ENCODE results near the gene ACAT2. TPM values are rescaled to one million over a fixed set of nuclear protein-coding genes. Genes with fewer than 3 reads are reported as not detected.
"Not testable (repeated sequence)": the region's sequence is repeated elsewhere in the genome, so short reads cannot be mapped to it uniquely, and the experiment has no call there.

ACAT2 gene
- polyA plus RNA-seq, 3 donors = 54.7 to 64.8 (median 59.7) TPM

DNA sequence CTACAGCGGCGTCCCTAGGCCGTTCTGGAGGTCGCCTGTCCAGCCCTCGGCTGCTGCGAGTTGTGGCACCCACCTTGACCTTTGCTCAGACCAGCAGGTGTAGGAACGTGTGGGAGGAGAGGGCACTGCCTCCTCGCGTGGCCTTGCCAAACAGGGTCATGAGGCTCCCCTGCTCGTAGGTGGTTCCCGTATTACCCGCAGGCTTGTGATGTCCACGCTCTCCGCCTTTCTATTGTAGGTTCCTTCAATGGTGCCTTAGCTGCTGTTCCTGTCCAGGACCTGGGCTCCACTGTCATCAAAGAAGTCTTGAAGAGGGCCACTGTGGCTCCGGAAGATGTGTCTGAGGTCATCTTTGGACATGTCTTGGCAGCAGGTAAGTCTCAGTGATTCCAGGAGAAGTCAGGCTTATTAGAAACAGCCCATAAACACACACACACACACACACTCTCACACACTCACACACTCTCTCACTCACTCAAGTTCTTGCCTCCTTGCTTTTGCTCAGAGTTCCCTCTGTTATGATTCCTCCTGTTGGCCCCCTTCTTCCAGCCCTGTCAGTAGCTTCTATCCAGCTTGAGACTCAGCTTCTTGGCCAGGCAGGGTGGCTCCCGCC, 942 bp downstream of the ACAT2 start:
- DNase-seq (ENCODE audit: low read depth in 3 of 3, low spot score in 2 of 3) = no peak

DNA sequence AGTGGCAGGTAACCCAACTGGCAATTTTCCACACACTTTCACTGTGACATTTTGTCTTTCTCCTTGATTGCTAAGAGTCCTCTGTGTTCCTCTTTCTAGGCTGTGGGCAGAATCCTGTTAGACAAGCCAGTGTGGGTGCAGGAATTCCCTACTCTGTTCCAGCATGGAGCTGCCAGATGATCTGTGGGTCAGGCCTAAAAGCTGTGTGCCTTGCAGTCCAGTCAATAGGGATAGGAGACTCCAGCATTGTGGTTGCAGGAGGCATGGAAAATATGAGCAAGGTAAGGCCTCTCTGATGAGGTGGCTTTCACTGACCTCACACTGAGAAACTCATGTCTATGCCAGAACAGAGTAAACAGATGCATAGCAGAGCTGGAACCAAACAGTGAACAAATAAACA, 5.1 kb downstream of the ACAT2 start:
- no peak for DNase-seq (ENCODE audit: low read depth in 3 of 3, low spot score in 2 of 3)

GRCh38 chr6:159769470-159769869, 7.6 kb downstream of the ACAT2 start:
- no peak for DNase-seq (ENCODE audit: low read depth in 3 of 3, low spot score in 2 of 3)

DNA sequence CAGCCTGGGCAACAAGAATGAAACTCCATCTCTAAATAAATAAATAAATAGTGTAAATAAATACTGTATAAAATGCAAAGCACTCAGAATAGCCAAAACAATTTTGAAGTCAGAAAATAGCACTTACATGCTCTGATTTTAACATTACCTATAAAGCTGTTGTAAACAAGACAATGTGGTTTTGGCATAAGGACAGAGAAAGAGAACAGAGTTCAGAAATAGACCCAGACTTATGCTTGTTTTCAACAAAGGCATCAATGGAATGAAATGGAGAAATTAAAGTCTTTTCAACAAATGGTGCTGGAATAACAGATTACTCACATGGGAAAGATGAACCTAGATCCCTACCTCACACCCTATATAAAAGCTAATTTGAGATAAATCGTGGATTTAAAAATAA, 10.4 kb downstream of the ACAT2 start:
- DNase-seq (ENCODE audit: low read depth in 3 of 3, low spot score in 2 of 3) = no peak

GRCh38 chr6:159777240-159777904, 15.5 kb downstream of the ACAT2 start:
- no peak for DNase-seq (ENCODE audit: low read depth in 3 of 3, low spot score in 2 of 3)

- DNase-seq (ENCODE audit: low read depth in 3 of 3, low spot score in 2 of 3) = no peak
These were observed 16.3 kb downstream of the ACAT2 start for GRCh38 chr6:159778131-159778530.

DNA sequence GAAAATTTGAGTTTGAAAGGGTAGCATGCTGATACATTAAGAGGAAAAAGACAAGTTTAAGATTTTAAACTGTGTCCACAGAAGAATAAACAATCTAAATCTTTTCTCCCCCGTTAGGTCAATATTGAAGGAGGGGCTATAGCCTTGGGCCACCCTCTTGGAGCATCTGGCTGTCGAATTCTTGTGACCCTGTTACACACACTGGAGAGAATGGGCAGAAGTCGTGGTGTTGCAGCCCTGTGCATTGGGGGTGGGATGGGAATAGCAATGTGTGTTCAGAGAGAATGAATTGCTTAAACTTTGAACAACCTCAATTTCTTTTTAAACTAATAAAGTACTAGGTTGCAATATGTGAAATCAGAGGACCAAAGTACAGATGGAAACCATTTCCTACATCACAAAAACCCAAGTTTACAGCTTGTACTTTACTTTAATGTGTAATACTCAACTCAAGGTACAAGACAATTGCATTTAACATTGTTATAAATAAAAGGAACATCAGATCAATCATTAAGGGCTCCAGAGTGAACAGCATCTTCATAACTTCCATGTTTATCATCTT, 16.8 kb downstream of the ACAT2 start:
- no peak for DNase-seq (ENCODE audit: low read depth in 3 of 3, low spot score in 2 of 3)

DNA sequence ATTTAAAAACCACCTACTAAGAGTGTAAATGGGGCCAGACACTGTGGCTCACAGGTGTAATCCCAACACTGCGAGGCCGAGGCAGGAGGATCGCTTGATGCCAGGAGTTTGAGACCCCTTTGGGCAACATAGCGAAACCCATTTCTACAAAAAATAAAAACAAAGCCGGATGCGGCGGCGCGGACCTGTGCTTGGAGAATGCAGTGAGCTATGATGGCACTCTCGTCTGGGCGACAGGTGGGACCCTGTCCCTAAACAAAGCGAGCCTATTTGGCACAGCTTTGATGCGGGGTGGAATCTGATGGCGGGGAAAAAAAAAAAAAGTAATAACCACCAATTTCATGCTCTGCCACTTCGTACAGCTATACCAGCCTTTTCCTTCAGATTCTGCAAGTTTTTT, 26.4 kb downstream of the ACAT2 start:
- DNase-seq (ENCODE audit: low read depth in 3 of 3, low spot score in 2 of 3) = no peak

- peak in 2 of 3 donors; percentile 7 to 15 for DNase-seq (ENCODE audit: low read depth in 3 of 3, low spot score in 2 of 3)
These were observed 27.0 kb downstream of the ACAT2 start for GRCh38 chr6:159788753-159789376.

GRCh38 chr6:159789377-159790148, 27.7 kb downstream of the ACAT2 start, which contains the start of gene TCP1:
Gene TCP1 (minus strand): TSS chr6:159789602. CDS start chr6:159789468, 134 bp downstream.
- peak; percentile 98 to 100 (median 100) for DNase-seq (ENCODE audit: low read depth in 3 of 3, low spot score in 2 of 3)

DNA sequence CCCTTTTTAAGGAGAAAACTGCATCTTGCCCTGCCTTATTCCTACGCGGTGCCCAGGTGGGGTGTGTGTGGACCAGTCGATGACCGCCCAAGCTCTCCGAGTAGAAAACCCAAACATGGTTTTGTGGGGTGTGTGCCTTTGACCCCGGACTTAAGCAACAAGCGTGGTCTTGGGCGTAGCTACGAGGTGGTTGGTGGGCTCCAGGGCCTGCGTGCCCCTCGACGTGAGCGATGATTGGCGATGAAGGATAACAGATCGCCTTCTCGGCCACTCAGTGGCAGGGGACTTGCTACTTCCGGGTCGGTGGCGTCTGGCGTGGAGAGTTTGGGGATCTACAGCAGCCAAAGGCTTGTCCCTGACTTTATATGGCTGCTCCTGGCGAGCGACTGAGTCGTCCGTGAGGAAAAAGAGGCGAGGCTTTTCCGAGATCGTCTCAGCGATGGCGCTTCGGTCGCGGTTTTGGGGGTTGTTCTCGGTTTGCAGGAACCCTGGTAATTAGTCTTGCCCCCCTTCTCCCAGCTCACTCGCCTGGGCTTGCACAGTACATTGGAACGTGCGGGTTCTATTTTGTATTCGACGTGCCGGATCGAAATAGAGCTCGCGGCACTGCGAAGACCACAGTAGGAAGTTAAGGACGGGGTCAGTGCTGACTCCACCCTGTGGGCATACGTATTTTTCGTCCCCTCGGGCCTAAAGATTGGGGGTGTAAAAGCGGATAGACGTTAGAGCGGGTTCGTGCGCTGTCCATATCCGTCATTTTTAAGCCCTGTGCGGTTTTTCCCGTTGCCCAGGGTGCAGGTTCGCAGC, 28.5 kb downstream of the ACAT2 start, which contains the start of gene MRPL18:
Gene MRPL18, plus strand, starts transcription at position 319 of the 807 bp plus-strand sequence. Its CDS starts 121 bp downstream, at position 440.
- DNase-seq (ENCODE audit: low read depth in 3 of 3, low spot score in 2 of 3) = peak; percentile 83 to 89 (median 83)

- DNase-seq (ENCODE audit: low read depth in 3 of 3, low spot score in 2 of 3) = no peak
These were observed 29.2 kb downstream of the ACAT2 start for GRCh38 chr6:159790956-159791598.

- not testable (repeated sequence) for DNase-seq (ENCODE audit: low read depth in 3 of 3, low spot score in 2 of 3)
These were observed 33.1 kb downstream of the ACAT2 start for GRCh38 chr6:159794976-159795375.

- DNase-seq (ENCODE audit: low read depth in 3 of 3, low spot score in 2 of 3) = no peak
These were observed 35.7 kb downstream of the ACAT2 start for GRCh38 chr6:159797554-159797953.

DNA sequence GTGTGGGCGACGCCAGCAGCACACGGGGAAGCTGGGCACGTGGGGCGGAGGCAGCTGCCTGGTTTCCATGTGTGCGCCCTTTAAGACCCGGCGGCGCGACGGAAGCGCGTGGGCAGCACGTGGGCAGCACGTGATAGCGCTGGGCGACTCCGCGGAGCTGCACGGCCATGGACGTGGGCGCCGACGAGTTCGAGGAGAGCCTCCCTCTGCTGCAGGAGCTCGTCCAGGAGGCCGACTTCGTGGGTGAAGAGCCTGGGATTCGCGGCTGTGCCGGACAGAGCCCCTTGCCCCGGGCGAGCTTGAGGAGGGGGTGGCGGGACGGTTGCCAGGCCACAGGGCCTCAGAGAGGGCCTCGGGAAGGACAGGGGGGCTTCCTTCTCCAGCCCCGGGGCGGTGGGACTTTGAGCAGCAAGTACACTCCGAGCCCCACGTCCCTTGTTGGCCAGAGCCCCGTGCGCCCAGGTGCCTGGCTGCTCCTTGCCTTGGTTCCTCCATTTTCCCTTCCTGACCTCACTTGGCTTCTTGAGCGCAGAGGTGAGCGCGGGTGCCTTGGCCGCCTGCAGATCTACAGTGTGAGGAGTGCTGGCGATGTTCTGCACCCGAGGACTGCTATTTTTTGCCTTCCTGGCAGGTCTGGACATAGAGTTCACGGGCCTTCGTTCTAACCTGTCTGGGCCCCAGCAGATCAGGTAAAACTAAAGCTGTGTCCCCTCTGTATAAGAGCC, 38.5 kb downstream of the ACAT2 start, which contains the start of gene PNLDC1:
Gene PNLDC1, plus strand, starts transcription at position 136 of the 725 bp plus-strand sequence. Its CDS starts 32 bp downstream, at position 168.
- DNase-seq (ENCODE audit: low read depth in 3 of 3, low spot score in 2 of 3) = no peak

GRCh38 chr6:159801935-159802334, 40.1 kb downstream of the ACAT2 start:
- no peak for DNase-seq (ENCODE audit: low read depth in 3 of 3, low spot score in 2 of 3)

- no peak for DNase-seq (ENCODE audit: low read depth in 3 of 3, low spot score in 2 of 3)
These were observed 42.7 kb downstream of the ACAT2 start for GRCh38 chr6:159804504-159804903.

DNA sequence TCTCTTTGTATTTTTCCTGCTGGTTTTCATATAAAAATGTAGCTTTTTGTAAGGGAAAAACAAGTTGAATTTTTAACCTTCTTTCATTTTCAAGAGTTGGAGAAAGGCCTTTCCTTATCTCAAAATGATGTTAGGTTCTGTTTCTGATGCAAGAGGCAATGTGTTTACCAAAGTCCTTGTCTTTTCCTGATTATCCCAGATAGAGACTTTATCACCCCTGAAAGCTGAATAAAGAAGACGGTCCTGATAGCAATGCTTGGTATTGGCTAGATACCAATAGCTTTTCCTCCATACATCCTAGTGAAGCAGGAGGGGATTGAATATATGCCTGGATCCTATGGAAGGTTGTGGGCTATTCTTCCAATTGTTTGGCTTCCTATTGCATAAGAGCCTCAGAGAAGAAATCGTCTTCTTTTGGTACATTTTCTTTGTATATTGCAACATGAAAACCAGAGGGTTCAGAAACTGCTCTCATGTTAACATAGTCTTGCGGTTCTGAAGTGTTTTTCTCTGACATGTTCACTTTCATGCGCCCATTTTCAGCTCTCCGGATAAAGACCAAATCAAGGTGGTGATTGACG, 43.7 kb downstream of the ACAT2 start:
- DNase-seq (ENCODE audit: low read depth in 3 of 3, low spot score in 2 of 3) = no peak

Measured in right renal cortex interstitium (tissue), 3 donors.